ENCODE results near the gene SYNDIG1.

SYNDIG1 gene

GRCh38 chr20:24528583-24529368 is 59.3 kb downstream of the SYNDIG1 start:
- no peak for DNase-seq (ENCODE audit: low spot score)

DNA sequence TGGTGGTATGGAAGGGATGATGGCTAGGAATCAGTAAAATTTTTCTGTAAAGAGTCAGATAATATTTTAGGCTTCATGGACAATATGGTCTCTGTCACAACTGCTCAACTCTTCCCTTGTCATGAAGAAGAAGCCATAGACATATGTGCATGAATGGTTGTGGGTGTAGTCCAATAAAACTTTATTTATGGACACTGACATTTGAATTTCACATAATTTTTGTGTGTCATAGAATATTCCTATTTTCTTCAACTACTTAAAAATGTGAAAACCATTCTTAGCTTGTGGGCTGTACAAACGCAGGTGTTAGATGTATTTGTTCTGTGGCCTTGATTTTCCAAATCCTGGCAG is 59.9 kb downstream of the SYNDIG1 start:
- DNase-seq (ENCODE audit: low spot score): no peak

DNA sequence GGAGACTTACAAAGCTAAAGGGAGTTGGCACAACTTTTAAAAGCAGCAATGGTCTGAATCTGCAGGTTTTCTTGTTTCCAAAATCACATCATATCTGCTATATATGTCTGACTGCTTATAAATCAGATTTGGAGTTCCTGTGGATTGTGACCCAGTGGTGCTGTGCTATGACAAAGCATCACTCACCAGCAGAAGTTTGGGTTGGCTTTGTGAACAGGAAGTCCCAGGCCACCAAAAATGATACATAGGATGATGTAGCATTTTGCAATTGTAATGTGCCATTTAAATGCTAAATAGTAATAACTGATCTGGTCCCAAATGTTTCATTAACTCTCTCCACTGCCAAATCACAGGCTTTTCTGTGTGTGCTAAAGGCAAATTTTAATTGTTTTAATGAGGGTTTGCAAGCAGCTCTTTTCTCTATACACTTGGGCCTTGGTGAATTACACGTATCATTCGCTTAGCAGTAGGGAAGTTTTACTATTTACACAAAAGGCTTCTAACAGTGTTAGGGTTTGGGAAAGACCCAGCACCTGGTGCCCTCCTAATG is 60.8 kb downstream of the SYNDIG1 start:
- DNase-seq (ENCODE audit: low spot score): no peak

DNA sequence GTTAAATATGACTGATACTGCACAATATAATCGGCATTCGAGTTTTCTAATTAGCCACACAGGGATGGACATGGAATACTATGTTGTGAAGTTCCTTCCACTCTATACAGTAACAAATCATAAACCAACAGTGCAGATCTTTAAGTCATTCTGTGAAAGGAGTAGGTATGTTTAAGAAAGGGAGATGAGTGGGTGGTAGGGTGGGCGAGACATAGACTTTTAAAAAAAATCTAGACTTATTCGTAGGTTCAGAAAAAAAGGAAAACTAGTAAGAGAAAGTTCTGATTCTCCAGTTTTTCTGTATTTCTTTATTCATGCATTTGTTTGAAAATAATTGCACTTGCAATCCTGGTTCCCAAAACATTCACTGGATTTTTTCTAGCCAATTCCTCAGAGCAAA is 61.8 kb downstream of the SYNDIG1 start:
- no peak for DNase-seq (ENCODE audit: low spot score)

DNA sequence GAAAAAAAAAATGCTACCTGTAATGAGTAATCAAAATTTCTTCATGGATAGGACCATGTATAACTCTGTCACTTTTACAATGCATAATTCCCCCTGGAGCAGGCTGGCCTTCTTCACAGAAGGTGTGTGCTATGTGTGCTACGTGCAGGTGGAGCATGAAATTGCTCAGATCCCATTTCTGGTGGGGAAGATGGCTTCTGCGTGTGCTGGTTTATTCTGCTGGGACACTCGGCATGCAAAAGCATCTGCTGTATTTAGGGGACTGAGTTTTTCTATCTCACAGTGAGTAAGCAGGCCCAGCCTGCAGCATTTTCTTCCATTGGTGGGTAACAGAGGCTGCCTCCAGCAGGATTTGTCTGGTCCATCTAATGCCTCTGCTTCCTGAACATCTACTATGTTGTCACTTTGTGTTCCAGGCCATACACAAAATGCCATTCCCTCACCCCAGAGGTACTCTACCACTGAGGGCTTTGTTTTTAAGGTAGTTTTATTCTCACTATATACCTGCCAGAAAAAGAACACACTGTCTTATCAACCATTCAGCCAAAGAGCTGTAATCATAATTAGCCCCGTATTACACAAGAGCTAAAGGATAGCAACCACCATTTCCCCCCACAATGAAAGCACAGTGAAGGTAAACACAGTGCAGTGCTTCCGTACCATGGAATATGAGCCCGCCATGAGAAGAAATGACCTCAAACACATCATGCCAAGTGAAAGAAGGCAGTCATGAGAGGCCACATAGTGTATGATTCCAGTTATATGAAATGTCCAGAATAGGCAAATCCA is 62.4 kb downstream of the SYNDIG1 start:
- no peak for DNase-seq (ENCODE audit: low spot score)

- DNase-seq (ENCODE audit: low spot score): no peak
Measured at GRCh38 chr20:24533449-24533848, 64.0 kb downstream of the SYNDIG1 start.

DNA sequence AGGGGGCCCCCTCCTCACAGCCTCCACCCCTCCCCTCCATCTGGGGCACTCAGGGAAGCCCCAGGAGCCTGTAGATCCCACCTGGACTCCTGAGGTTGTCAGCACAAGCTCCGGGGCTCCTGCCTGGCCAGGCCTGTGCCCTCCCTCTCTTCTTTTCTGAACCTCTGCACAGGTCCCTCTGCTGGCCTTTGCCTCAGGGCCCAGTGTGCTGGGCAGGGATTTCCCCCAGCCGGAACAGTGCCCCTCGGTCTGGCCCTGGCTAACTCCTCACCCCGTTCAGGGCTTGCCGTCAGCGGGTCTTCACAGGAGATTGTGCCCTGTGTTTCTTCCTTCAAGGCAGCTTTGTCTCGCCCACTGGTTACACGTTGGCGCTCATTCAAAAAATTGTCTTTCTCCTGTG is 64.9 kb downstream of the SYNDIG1 start:
- DNase-seq (ENCODE audit: low spot score): no peak

DNA sequence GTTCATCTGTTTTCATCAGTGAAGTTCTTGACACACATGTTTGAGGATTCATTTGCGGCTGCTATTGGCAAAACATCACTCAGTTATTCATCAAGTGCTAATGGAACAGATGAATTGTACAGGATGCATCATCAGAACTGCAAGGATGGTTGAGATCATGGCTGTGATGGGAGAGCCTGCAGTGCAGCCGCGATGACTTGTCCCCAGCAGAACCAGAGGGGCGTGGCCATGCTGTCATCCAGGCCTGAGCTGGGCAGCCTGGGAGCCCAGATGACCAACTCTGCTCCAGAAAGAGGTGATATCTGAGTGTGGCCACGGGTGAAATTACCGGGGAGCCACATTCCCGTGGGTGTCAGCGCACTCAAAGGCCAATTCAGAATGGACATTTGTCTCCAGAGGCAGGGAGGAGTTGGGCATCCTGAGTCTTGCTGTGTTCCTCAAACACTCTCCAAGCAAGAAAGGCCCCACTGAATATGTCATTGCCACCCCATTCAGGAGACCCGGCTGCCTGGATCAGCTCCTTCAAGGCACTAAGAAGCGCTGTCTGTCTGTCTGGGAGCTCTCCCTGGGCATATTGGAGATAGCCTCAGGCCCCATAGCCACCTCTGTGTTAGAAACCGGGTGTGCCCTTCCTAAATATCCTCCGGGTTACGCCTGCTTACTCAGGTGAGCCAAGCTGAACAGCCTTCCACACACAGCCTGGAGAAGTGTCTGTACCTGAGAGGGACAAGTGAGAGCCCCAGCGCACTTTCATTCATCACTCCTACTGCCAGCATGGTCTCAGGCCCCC is 66.7 kb downstream of the SYNDIG1 start:
- DNase-seq (ENCODE audit: low spot score): no peak

DNA sequence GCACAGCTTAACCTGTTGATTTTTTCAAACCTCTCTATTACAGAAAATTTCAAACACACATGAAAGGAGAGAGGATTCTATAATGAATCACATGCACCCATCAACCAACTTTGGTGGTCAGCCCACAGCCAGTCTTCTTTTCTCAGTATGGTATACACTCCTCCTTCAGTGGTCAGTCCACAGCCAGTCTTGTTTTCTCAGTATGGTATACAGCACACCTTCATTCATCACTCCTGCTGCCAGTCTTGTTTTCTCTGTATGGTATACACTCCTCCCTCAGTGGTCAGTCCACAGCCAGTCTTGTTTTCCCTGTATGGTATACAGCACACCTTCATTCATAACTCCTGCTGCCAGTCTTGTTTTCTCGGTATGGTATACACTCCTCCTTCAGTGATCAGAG is 67.8 kb downstream of the SYNDIG1 start:
- DNase-seq (ENCODE audit: low spot score): no peak

DNA sequence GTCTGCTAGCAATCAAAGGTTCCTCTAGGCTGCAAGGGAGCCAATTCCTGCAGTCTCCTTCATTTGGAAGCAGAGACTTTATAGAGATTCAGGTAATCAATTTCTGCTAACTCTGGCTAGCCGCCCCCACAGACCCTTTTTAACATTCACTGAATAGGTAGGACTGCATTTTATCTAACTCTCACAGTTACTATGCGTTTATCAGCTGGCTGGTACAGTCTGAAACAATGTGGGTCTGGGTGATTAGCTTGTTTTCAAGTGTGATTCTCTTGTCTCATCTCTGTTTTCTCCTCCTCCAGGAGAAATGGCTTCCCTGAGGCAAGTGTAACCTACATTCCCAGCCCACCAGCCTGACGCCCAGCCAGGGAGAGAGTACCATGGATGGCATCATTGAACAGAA is 73.3 kb downstream of the SYNDIG1 start:
- no peak for DNase-seq (ENCODE audit: low spot score)

DNA sequence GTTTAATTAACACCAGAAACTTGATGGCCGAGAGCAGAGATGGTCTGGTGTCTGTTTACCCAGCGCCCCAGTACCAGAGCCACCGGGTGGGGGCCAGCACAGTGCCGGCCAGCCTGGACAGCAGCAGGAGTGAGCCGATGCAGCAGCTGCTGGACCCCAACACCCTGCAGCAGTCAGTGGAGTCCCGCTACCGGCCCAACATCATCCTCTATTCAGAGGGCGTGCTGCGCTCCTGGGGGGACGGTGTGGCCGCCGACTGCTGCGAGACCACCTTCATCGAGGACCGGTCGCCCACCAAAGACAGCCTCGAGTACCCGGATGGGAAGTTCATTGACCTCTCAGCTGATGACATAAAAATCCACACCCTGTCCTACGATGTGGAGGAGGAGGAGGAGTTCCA is 73.7 kb downstream of the SYNDIG1 start:
- no peak for DNase-seq (ENCODE audit: low spot score)

GRCh38 chr20:24543741-24544140 is 74.3 kb downstream of the SYNDIG1 start:
- no peak for DNase-seq (ENCODE audit: low spot score)

GRCh38 chr20:24544371-24544770 is 74.9 kb downstream of the SYNDIG1 start:
- DNase-seq (ENCODE audit: low spot score): no peak

- DNase-seq (ENCODE audit: low spot score): no peak
Measured at GRCh38 chr20:24545168-24545567, 75.7 kb downstream of the SYNDIG1 start.

DNA sequence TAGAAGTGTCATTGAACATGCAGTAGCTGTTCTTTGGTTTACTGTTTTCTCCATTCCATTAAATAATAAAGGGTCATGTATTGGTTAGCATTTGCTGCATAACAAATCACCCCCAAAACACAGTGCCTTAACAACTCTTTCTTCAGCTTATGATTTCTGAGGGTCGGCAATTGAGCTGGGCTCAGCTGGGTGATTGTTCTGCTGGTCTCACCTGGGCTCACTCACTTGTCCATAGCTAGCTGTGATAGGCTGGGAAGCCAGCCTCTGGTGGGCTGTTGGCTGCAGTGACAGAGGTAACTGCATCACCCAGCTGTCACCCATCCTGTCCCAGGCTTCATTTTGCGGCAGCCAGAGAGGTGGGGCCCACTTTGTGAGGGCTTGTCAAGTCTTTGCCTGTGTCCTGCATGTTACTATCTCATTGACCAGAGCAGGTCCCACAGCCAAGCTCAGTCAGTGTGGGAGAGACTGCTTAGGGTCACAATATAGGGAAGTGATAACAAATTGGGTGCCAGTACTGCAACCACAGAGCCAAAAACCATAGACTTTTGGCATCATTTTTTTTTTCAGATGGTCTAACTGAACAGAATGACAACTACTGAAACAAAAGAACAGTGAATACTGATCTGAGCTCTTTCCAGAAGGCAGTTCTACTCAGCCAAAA is 76.9 kb downstream of the SYNDIG1 start:
- DNase-seq (ENCODE audit: low spot score): no peak

- DNase-seq (ENCODE audit: low spot score): no peak
Measured at GRCh38 chr20:24547967-24548366, 78.5 kb downstream of the SYNDIG1 start.

GRCh38 chr20:24559114-24559732 is 89.8 kb downstream of the SYNDIG1 start:
- no peak for DNase-seq (ENCODE audit: low spot score)

DNA sequence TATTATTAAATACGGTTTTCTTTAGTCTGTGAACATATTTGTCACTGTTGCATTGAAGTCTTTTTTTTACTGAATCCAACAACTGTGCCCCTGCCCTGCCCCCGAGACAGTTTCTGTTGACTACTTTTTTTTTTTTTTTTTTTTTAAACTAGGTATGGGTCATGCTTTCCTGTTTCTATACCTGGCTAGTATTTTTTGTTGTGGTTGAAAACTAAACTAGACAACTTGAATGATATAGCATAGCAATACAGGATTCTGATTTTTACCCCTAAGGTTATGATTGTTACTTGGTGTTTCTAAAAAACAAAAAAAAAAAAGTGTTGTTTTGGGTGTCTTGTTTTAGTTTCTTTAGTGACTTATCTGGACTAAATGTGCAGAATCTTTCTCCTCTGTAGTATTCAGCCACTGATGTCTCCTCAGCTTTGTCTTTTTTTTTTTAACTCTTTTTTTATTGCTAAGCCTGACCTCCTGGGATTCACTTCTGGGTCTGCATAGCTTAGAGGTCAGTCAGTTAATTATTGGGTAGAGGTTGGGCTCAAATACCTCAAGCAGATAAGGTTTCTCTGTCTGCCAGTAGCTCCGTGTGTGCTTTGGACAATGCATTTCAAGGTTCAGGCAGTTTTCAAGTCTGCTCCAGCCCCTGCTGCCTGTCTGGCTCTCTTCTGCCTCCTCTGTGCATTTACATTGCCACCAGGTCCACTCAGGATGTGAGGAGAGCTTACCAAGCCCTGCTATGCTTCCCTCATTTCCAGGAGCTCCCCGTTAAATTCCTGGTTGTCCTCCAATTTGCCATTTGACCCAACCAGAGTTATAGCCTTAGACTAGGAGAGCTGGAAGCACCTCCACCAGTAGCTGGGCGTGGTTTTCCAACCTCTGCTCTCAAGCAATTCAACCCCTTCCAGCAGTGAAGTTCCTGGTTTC is 91.4 kb downstream of the SYNDIG1 start:
- DNase-seq (ENCODE audit: low spot score): no peak

DNA sequence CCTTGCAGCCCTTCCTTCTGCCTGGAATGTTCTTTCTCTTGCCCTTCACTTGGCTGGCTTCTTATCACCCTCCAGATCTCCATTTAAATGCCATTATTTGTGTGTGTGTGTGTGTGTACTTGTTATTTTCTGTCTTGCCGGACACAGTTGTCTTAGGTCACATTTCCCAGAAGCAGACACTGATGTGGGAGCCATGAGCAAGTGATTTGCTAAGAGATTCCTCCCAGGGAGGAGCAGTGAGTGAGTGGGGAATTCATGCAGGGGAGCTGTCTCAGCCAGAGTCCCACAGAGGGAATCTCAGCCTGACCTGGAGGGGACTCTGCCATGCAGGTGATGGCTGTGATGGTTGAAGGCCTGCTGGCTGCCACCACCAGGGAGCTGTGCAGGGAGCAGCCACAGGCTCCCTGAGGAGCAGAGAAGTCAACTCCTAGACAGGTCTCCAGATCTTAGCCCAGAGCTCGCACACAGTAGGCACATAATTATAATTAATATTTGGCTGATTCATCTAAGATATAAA is 96.5 kb downstream of the SYNDIG1 start:
- no peak for DNase-seq (ENCODE audit: low spot score)

- DNase-seq (ENCODE audit: low spot score): no peak
Measured at GRCh38 chr20:24566656-24567055, 97.2 kb downstream of the SYNDIG1 start.

Data from D341Med (cell line).